GM19438 (cell line): ENCODE measurements around the gene PTPRK.
"Not testable (repeated sequence)": the region's sequence is repeated elsewhere in the genome, so short reads cannot be mapped to it uniquely, and the experiment has no call there.

Source experiments
- ATAC-seq: cut with Tn5 transposase; IDR thresholded peaks from one replicate; pipeline ENCODE4 v1.9.1; 2021; ENCODE audit warnings: low read depth; ENCODE audit not compliant: unreplicated experiment

PTPRK gene

GRCh38 chr6:128492386-128492785 lies 28.0 kb downstream of the PTPRK start:
- no peak for ATAC-seq

- ATAC-seq, result peak; percentile 69
Measured at GRCh38 chr6:128491610-128492206, 28.7 kb downstream of the PTPRK start.

DNA sequence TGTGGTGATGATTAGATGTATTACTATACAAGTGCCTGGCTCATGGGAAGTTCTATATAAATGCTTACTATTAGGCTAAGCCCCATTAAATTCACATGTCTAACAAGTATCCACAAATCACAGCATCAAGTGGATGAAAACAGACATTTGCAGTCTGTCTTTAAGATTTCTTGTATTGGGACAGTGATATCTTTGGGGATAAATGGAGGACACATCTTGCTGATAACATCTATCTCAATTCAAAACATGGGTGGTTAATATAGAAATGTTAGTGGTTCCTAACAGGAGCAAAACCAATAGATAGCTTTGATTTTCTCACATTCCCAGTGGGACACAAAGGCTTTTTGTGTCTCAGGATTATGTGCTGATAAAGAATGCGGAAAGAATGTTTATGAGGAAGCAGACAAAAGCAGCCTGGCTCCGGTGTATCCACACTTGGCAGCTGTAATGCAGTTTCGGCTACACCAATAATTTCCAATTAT lies 29.3 kb downstream of the PTPRK start:
- ATAC-seq, result no peak

DNA sequence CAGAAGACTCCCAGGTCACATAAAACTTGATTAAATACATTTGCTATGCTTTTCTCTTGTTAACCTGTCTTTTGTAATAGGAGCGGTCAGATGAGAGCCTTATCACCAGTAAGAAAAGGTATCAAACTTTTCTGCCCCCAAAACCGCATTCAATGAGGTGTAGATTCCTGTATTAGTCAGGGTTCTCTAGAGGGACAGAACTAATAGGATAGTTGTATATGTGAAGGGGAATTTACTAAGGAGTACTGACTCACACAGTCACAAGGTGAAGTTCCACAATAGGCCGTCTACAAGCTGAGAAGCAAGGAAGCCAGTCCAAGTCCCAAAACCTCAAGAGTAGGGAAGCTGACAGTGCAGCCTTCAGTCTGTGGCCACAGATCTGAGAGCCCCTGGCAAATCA lies 32.7 kb downstream of the PTPRK start:
- no peak for ATAC-seq

DNA sequence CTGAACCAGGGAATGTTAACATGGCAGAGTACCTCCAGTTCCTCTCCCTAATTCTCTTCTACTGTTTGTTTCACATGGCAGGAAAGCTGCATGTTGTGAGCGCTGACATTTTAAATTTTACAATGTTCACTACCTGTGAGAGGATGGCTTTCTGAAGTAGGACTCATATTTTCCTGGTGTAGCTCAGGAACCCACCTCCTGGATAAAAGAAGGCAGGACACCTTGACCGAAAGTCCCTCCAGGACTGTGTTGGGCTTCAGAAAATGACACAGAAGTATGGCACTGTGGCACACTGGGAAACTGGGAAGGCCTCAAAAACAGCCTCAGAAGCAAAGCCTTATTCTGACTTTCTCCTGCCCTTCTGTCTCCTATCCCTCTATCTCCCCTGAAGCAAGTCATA lies 33.3 kb downstream of the PTPRK start:
- ATAC-seq, result no peak

GRCh38 chr6:128486580-128486979 lies 33.8 kb downstream of the PTPRK start:
- not testable (repeated sequence) for ATAC-seq

DNA sequence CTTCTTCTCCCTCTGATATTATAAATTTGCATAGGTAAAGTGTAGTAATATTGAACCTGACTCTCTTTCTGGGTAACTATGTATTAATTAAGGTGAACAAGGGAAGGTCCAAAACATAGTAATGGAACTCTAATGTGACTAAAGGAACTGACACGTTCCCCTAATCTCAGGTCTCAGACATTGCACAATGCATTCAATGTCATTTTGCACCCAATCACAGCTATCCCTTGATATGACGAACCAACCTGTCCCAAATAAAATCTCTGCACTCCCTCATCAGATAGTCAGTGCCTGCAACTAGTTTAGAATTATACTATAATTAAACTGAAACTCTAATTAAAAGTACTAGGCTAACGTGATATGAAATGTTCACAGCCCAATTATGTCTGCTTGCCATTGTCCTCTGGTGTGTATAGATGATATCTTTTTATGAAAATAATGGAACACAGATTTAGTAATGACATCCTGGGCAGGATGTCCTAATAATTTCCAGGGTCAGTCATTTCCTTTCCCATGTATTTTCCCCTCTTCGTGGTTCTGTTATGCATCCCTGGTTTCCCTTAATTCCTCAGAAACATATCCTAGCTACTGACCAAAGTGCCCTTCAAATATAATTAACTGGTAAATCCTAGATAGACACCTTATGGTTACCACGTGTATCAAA lies 36.8 kb downstream of the PTPRK start:
- ATAC-seq, result no peak

GRCh38 chr6:128482642-128483041 lies 37.8 kb downstream of the PTPRK start:
- no peak for ATAC-seq

DNA sequence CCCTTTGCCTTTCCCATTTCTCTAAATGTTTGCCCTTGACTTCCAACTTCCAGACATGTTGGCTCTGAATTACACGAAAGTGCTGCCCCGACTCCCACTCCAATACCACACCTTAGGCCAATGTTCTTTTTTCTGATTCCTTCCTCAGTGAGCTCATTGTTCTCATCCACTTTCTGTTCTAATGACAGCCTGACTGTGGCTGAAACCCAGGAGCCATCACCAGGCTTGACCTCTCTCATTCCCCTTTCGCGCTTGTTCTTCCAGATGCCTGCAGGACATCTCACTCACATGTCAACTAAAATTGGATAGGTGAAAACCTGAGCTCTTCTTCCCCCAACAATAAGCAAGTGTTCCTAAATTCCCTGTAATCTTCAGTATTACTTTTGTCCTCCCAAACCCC lies 40.4 kb downstream of the PTPRK start:
- no peak for ATAC-seq

DNA sequence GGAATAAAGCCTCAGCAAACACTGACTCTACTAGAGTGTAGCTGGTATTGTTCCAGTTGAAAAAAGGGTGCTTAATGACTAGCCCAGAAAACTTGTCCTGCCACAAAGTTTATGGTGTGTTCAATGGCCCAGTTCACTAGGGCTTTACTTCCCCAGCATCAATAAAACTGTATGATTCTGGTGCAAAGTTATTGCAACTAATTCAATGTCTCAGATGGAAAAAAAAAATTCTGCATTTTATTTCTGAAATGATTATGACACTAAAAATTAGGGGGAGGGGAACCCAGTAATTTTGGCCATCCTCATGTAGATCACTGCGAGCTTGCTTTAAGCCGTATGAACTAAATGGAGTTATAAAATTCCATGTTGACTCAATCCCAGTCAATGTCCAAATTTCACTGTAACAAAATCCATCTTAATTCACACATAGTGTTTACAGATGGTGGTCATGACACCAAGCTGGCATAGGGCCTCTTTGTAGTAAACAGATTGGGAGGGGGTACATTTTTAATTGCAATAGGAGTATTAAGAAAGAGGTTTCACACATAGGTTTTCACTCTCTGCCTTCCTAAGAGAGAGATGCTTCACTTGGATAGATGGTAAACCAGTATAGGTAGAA lies 41.2 kb downstream of the PTPRK start:
- no peak for ATAC-seq

DNA sequence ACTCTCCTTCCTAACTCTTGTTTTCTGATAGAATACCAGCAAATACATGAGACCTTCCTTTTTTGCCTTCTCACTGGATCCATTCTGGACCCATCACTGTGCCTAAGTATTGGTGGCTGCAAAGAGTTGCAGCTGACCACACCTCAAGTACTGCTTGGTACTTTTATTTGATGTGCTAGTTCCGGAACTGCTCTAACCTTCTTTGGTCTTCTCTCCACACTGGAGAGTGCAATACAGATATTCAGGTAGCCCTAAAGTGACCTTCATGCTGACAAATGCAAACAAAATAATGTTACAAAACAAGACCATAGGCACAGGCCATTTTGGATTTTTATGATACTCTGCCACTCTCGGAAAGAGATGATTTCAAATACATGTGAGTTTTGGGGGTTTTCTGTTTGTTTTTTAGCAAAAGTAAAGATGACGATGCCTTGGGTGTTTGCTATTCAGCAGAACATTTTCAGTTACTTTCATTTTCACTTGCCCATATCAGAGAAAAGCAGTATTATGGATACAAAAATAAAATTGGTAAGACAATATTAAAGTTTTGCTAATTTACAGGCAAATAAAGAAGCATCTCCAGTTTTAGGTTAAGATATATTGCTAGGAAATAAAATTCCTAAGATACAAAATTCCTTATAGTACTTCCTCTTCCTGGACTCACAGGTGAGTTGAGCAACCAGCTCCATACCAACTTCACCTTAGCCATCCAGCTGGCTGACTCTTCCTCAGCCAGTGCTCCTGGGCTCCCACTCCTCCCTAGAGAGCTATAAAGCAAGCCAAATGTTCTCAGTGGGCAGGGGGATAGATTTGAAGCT lies 42.0 kb downstream of the PTPRK start:
- ATAC-seq, result no peak

DNA sequence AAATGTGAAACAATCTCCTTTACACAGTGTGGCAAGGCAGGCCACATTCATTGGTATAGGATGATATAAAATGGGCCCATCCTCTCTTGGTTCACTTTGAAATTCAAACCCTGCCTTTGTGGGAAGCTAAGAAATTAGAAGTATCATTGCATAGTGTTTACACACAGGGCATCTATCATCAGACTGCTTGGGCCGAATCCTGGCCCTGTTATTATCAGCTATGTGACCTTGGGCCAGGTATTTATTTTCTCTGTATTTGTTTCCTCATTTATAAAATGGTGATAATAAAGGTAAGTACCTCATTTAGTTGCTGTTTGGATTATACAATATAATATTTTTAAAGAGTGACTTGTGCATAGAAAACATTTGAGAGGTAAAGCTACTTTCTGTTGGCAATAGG lies 45.5 kb downstream of the PTPRK start:
- ATAC-seq, result no peak

DNA sequence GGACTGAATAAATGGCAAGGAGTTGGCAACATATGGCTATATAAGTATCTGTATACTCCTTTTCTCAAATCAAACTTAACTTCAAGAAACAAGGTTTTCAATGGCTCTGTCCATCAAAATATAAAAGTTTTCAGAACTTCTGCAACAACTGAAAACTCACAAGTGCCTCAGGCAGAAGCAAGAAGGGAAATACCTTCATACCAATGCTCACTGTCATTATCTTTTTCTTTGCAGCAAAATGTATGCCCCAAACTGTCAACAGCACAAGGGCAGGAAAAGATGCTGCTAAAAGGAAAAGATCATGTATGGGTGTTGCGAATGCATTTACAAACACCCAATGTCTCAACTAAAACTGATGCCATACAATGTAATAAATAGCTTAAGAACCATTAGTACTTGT lies 45.9 kb downstream of the PTPRK start:
- ATAC-seq, result no peak

DNA sequence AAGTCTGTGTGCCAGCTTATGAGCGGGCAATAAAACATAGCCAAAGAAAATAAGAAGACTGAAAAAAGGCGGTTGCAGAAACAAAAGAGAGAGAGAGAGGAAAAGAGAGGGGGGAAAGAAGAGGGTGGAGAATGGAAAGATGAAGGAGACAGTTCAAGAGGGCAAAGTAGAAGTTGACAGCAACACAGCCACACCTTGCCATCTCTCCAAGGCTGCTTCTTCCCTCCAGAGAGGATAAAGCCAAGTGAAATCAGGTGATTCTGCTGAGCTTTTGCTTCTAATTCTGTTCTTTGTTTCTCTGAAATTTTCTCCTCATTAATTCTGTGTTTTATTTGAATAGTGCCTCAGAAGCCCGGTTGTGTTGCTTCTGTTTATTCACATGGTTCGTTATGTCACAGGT lies 48.5 kb downstream of the PTPRK start:
- no peak for ATAC-seq

DNA sequence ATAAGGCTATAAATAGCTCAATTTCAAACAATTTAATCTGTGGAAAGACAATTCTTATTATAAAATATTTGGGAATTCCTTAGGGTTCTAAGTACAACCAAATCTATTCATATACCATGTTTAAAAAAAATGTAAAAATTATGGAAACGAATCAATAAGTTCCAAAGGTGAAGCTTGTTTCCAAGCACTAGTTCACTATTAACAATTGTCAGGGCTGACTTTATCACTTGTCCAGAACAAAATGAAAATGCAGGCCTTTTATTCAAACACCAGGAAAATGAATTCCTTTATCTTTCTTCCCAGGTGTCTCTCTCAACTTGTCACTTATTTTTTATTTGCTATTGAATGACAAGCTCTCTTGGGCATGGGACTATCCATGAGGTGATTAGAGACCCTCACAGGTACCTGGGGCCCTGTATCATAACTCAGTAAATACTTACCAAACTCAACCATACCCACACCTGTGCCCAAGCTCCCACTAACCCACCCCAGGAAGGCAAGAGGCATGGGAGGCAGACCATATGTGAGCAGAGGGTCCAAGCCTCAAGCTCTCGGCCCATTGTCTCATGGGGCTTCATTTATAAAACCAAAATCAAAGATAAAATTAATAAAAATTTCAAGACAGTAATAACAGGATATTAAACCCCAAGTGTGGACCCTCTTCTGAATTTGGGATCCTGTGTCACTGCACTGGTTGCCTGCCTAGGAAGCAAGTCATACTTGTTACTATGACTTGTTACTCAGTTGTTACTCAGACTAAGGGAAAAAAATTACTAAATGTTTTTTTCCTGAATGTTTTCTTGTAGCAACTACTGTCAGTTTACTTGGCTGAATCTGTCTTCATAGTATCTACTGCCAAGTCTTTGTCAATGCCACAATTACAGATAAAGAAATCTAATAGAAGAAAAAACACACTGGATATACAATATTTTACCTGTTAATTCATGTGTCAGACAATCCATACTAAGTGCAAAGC lies 54.7 kb downstream of the PTPRK start:
- no peak for ATAC-seq

- ATAC-seq, result no peak
Measured at GRCh38 chr6:128464790-128465189, 55.6 kb downstream of the PTPRK start.

DNA sequence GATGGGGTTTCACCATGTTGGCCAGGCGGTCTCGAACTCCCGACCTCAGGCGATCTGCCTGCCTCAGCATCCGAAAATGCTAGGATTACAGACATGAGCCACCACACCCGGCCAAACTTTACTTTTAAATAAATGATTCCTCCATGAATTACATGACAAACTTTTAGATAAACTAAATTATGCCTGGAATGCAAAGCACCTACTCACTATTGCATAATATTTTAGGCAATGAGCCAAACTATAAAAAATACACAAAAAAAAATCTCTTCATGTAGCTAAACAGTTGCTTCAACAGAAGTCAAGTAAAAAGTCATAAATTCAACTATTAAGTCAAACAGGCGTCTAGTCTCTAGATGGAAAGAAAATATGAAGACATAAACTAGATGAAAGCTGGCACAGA lies 56.5 kb downstream of the PTPRK start:
- no peak for ATAC-seq

GRCh38 chr6:128461501-128461900 lies 58.9 kb downstream of the PTPRK start:
- ATAC-seq, result no peak

GRCh38 chr6:128456510-128457230 lies 63.7 kb downstream of the PTPRK start:
- ATAC-seq, result no peak
